NT2/D1 (cell line): ENCODE measurements around the gene STK24.

Source experiments
- YY1 ChIP-seq: IDR thresholded peaks from 2 replicates; pipeline ENCODE4 v1.6.1; 2011; ENCODE audit not compliant: insufficient read length, insufficient read depth
- ZNF274 ChIP-seq: IDR thresholded peaks from 2 replicates; pipeline ENCODE4 v1.6.1; 2011; ENCODE audit warnings: mild to moderate bottlenecking, low read depth, low read length

GRCh38 chr13:98586400-98587345, 9.8 kb upstream of the STK24 start:
- TF ChIP-seq ZNF274 (no peak), YY1 (no peak)
